HEK293T (cell line): ENCODE measurements around the gene CHD8.
A peak's percentile ranks its signal among the peaks of the same experiment; 100 is the strongest.
"Not testable (repeated sequence)": the region's sequence is repeated elsewhere in the genome, so short reads cannot be mapped to it uniquely, and the experiment has no call there.

Source experiments
- CTCF ChIA-PET: fragments of 350-600 bp; formaldehyde crosslinking; extraction: SDS; loops from one replicate; lab custom pipeline; 2021; ENCODE audit warnings: antibody characterized with exemption, inconsistent platforms; lab: Yijun Ruan, JAX
- POLR2A ChIA-PET: fragments of 350-600 bp; formaldehyde crosslinking; extraction: SDS; loops from one replicate; lab custom pipeline; 2020; ENCODE audit warnings: antibody characterized with exemption, inconsistent platforms; lab: Yijun Ruan, JAX
- DNase-seq: peaks from one replicate; pipeline ENCODE4 v3.0.0; 2012; ENCODE audit warnings: mixed read lengths; ENCODE audit errors: extremely low spot score
- ARNT ChIP-seq: fragments of 450-650 bp; IDR thresholded peaks from 2 replicates; pipeline ENCODE4 v1.6.1; 2017; ENCODE audit warnings: mild to moderate bottlenecking
- BHLHE40 ChIP-seq: fragments of 450-650 bp; IDR thresholded peaks from 2 replicates; pipeline ENCODE4 v1.6.1; 2016; ENCODE audit warnings: mild to moderate bottlenecking, moderate library complexity, borderline replicate concordance
- CTBP1 ChIP-seq: fragments of 450-650 bp; IDR thresholded peaks from 2 replicates; pipeline ENCODE4 v1.6.1; 2016; ENCODE audit warnings: borderline replicate concordance
- ELF4 ChIP-seq: fragments of 450-650 bp; IDR thresholded peaks from 2 replicates; pipeline ENCODE4 v1.6.1; 2017; ENCODE audit warnings: antibody characterized with exemption
- FOXA1 ChIP-seq: fragments of 450-650 bp; IDR thresholded peaks from 2 replicates; pipeline ENCODE4 v1.6.1; 2016; ENCODE audit warnings: mild to moderate bottlenecking
- FOXK2 ChIP-seq: fragments of 450-650 bp; IDR thresholded peaks from 2 replicates; pipeline ENCODE4 v1.6.1; 2016; ENCODE audit warnings: mild to moderate bottlenecking
- FOXM1 ChIP-seq: fragments of 450-650 bp; IDR thresholded peaks from 2 replicates; pipeline ENCODE4 v1.6.1; 2017; ENCODE audit warnings: mild to moderate bottlenecking, borderline replicate concordance
- HDGF ChIP-seq: fragments of 450-650 bp; IDR thresholded peaks from 2 replicates; pipeline ENCODE4 v1.6.1; 2017; ENCODE audit warnings: antibody characterized with exemption, borderline replicate concordance
- L3MBTL2 ChIP-seq: fragments of 450-650 bp; conservative IDR thresholded peaks from 2 replicates; pipeline ENCODE4 v1.6.1; 2016; ENCODE audit warnings: mild to moderate bottlenecking
- LEF1 ChIP-seq: fragments of 450-650 bp; IDR thresholded peaks from 2 replicates; pipeline ENCODE4 v1.6.1; 2017; ENCODE audit warnings: mild to moderate bottlenecking, borderline replicate concordance
- NFRKB ChIP-seq: fragments of 450-650 bp; IDR thresholded peaks from 2 replicates; pipeline ENCODE4 v1.6.1; 2016; ENCODE audit warnings: mild to moderate bottlenecking, moderate library complexity
- PKNOX1 ChIP-seq: fragments of 450-650 bp; IDR thresholded peaks from 2 replicates; pipeline ENCODE4 v1.6.1; 2016
- SP1 ChIP-seq: fragments of 450-650 bp; IDR thresholded peaks from 2 replicates; pipeline ENCODE4 v1.6.1; 2017
- SUZ12 ChIP-seq: fragments of 450-650 bp; IDR thresholded peaks from 2 replicates; pipeline ENCODE4 v1.6.1; 2016; ENCODE audit warnings: mild to moderate bottlenecking
- TARDBP ChIP-seq: fragments of 450-650 bp; IDR thresholded peaks from 2 replicates; pipeline ENCODE4 v1.6.1; 2016
- ZNF384 ChIP-seq: fragments of 450-650 bp; IDR thresholded peaks from 2 replicates; pipeline ENCODE4 v1.6.1; 2016

The CHD8 gene

DNA sequence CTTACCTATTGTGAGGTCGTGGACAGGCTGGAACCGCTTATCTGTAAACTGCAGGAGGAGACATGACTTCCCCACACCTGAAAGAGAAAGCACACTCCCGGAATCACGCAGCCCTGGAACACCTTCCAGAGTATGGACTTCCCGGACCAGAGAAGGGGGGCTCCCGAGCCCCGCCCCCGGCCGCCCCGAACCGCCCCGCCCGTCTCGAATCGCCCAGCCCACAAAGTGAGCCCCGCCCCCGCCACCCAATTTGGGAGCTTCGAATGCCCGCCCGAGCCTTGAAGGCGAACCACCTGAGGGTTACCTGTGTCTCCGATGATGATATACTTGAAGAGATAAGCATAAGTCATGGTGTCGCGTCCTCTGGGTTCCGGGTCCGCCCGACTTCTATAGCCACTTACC lies 20.6 kb upstream of the CHD8 start:
- ChIA-PET POLR2A (interaction anchor here (0.7 to 2.5 kb wide), 9 partner anchors 9 to 92 kb away, joined by 3 to 12 read pairs (median 5); partner anchors contain the start of genes CHD8 and SALL2), CTCF (interaction anchor here (0.6 to 1.4 kb wide), 4 partner anchors 15 to 51 kb away, joined by 3 to 4 read pairs (median 4); partner anchors contain the start of gene SALL2)
- DNase-seq: peak; percentile 68
- no peak for TF ChIP-seq FOXK2
- TF ChIP-seq ELF4: no peak
- no peak for TF ChIP-seq L3MBTL2
- TF ChIP-seq ZNF384: no peak
- TF ChIP-seq SUZ12: no peak
- TF ChIP-seq LEF1: no peak
- no peak for TF ChIP-seq CTBP1
- TF ChIP-seq NFRKB: no peak
- no peak for TF ChIP-seq BHLHE40

GRCh38 chr14:21475767-21476522 lies 20.0 kb upstream of the CHD8 start:
- DNase-seq: no peak
- TF ChIP-seq CTBP1 (no peak), BHLHE40 (peak; percentile 34; the same call in 1 of the 2 replicates), HDGF (no peak)
- CTCF ChIA-PET: interaction anchor here (0.6 to 1.4 kb wide), 2 partner anchors 17 to 50 kb away, joined by 4 read pairs; no protein-coding TSS in a partner anchor
- POLR2A ChIA-PET: interaction anchor here (0.7 to 2.5 kb wide), 7 partner anchors 9 to 92 kb away, joined by 3 to 12 read pairs (median 5); partner anchors contain the start of genes CHD8 and SALL2

DNA sequence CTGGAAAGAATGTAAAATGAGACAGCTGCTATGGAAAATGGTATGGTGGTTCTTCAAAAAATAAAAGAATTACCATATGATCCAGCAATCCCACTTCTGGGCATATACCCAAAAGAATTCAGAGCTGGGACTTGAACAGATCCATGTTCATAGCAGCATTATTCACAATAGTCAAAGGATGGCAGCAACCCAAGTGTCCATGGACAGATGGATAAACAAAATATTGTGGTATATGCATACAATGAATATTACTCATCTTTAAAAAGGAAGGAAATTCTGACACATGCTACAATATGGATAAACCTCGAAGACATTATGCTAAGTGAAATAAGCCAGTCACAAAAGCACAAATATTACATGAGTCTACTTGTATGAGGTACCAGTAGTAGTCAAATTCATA lies 11.7 kb upstream of the CHD8 start:
- ChIA-PET POLR2A (interaction anchor here (1.6 kb wide), 1 partner anchor 9 kb away, joined by 6 read pairs; the partner anchor contains the start of genes RAB2B and TOX4), CTCF (no interaction called here)
- DNase-seq: no peak
- TF ChIP-seq ARNT (no peak), ELF4 (no peak), CTBP1 (no peak), SUZ12 (no peak), NFRKB (no peak)

DNA sequence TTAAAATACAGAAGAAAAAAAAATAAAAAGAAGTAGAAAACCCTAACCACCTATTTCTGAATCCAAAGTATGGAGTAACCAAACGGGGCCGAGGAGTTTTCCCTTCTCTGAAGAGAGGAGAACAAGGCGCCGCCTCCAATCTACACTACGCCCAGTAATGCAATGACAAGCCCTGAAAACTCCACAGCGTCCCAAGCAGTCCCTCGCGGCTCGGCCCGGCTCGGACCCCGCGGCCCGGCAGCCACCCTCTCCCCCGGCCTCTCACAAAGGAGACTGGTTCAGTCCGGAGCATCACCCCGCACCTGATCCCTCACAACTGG lies 371 bp downstream of the CHD8 start:
- POLR2A ChIA-PET: interaction anchor here (0.6 to 3.3 kb wide), 10 partner anchors 9 to 101 kb away, joined by 3 to 57 read pairs (median 4); partner anchors contain the start of gene METTL3
- DNase-seq: no peak
- TF ChIP-seq FOXA1 (no peak), NFRKB (no peak), ARNT (no peak), ZNF384 (no peak), FOXK2 (no peak), TARDBP (no peak), SUZ12 (no peak), HDGF (no peak), LEF1 (no peak), CTBP1 (no peak)
- CTCF ChIA-PET: interaction anchor here (0.6 to 1.8 kb wide), 4 partner anchors 8 to 84 kb away, joined by 3 to 6 read pairs (median 3); partner anchors contain the start of gene TOX4

DNA sequence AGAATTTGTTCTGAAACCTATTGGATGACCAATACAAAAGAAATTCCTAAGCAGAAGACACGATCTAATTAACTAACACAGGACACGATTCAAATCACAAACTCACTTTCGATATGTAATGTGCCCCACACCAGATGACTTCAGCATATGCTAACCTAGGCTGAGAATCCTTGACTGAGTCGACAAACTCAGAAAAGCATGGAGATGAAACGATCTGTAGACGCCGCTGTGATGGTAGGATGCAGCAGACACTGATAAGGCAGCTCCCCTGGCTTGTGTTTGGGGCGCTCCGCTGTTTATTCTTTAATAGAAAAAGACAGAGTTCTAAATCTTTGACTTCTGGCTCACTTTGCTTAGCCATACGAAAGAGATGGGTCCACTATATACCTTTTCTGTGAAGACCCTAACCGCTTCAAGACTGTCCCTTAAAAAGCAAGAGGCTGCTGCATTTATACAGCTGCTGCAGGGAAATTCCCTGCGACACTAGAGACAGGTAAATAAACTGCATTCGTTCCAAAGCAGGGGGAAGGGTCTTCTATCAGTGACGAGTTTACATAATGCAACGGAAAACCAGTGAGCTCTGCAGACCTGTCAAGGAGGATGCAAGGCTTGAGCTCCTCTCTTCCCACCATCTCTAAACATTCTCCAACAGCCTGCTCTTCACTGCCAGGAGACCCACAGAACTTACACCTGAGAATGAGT lies 929 bp downstream of the CHD8 start:
- TF ChIP-seq FOXM1: no peak
- no peak for TF ChIP-seq ARNT
- TF ChIP-seq NFRKB: no peak
- no peak for TF ChIP-seq TARDBP
- TF ChIP-seq CTBP1: no peak
- TF ChIP-seq FOXA1: no peak
- CTCF ChIA-PET: interaction anchor here (1.8 kb wide), 1 partner anchor 23 kb away, joined by 6 read pairs; the partner anchor contains the start of gene TOX4
- POLR2A ChIA-PET: interaction anchor here (0.9 to 3.3 kb wide), 7 partner anchors 8 to 72 kb away, joined by 3 to 57 read pairs (median 5); partner anchors contain the start of genes METTL3 and SALL2
- DNase-seq: no peak

DNA sequence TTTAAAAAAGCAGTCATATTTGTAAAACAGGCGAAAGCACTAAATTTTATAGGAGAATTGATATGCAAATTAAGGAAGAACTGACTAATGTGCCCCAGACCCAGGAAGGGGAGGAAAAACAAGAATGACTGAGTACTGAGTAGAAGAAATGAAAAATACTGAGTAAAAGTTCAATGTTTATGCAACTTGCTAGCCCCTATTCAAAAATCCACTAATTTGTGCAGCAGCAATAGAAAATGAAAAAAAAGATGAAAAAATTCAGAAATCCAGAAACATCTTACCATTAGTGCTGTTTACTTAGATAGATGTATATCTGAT lies 6.1 kb downstream of the CHD8 start:
- no peak for DNase-seq
- TF ChIP-seq NFRKB (no peak), L3MBTL2 (no peak), BHLHE40 (no peak), TARDBP (no peak), FOXA1 (no peak), FOXK2 (no peak), ARNT (no peak), PKNOX1 (no peak), ZNF384 (no peak), SUZ12 (no peak), FOXM1 (no peak), HDGF (no peak), ELF4 (no peak), CTBP1 (no peak), LEF1 (no peak)
- CTCF ChIA-PET: no interaction called here
- POLR2A ChIA-PET: interaction anchor here (1.9 to 2.6 kb wide), 2 partner anchors 13 to 61 kb away, joined by 4 to 9 read pairs; partner anchors contain the start of gene METTL3

GRCh38 chr14:21442657-21443056 lies 13.3 kb downstream of the CHD8 start:
- DNase-seq, CTCF ChIA-PET, POLR2A ChIA-PET: not testable (repeated sequence)

DNA sequence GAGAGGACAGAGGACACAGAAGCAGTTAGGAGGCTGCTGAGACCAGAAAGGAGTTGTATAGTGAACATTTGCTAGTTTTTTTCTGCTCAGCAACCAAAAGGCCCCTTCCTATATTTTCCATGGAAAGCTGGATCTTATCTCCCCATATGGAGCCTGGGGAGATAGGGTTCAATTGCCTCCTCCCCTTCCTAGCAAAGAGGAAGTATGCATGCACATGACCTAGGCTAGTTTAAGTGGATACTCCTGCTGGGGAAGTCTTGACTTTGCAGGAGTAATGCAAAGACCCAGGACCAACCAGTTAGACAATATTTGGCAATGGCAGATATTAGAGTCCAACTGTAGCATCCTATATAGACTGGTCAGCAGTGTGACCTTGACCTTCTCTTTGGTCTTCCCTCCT lies 15.1 kb downstream of the CHD8 start:
- DNase-seq: no peak
- ChIA-PET POLR2A (no interaction called here), CTCF (no interaction called here)
- no peak for TF ChIP-seq CTBP1
- no peak for TF ChIP-seq ZNF384
- TF ChIP-seq BHLHE40: no peak
- no peak for TF ChIP-seq FOXA1
- TF ChIP-seq FOXM1: no peak
- TF ChIP-seq LEF1: no peak
- no peak for TF ChIP-seq PKNOX1
- no peak for TF ChIP-seq TARDBP
- no peak for TF ChIP-seq HDGF
- TF ChIP-seq SUZ12: no peak
- no peak for TF ChIP-seq ARNT
- no peak for TF ChIP-seq FOXK2
- no peak for TF ChIP-seq SP1
- TF ChIP-seq ELF4: no peak
- no peak for TF ChIP-seq L3MBTL2
- no peak for TF ChIP-seq NFRKB
